SK-N-SH (cell line): ENCODE measurements around the gene GTF2B. TPM values are rescaled to one million over a fixed set of nuclear protein-coding genes. Genes with fewer than 3 reads are reported as not detected.

Experiments used
- CTCF ChIA-PET: fragments of 300-600, 350-600 bp; formaldehyde crosslinking; extraction: SDS; loops from one replicate; lab custom pipeline; 2021; lab: Yijun Ruan, JAX
- POLR2A ChIA-PET: fragments of 350-600 bp; sonication (Branson Sonifier 250); formaldehyde crosslinking; extraction: SDS; loops from one replicate; lab custom pipeline; 2020; ENCODE audit warnings: antibody characterized with exemption, inconsistent platforms; lab: Yijun Ruan, JAX
- DNase-seq: peaks from one replicate; pipeline ENCODE4 v3.0.0; 2012
- H2AFZ ChIP-seq: fragments of 200-600 bp; sonication (generic); 2 replicates; pipeline ENCODE4 v1.8.1; 2016; ENCODE audit warnings: antibody characterized with exemption, mild to moderate bottlenecking, low read depth
- H3F3A ChIP-seq: fragments of 200-600 bp; sonication (generic); replicated peaks from 2 replicates; pipeline ENCODE3; 2016; ENCODE audit warnings: antibody characterized with exemption, mild to moderate bottlenecking; ENCODE audit not compliant: insufficient read depth
- H3K27ac ChIP-seq, 2 experiments: fragments of 200-500 bp in 1 of 2; fragments of 200-600 bp in 1 of 2; sonication (Bioruptor generic) in 1 of 2; sonication (generic), shearing (Covaris generic) in 1 of 2; 2 replicates each; pipeline versions ENCODE4 v1.5.1 to v1.6.1; 2014 to 2016; ENCODE audit warnings: low read depth in 2 of 2, inconsistent platforms in 1 of 2, low read length in 1 of 2, mild to moderate bottlenecking in 1 of 2, mixed read lengths in 1 of 2
- H3K27me3 ChIP-seq: fragments of 200-600 bp; sonication (generic), shearing (Covaris generic); 2 replicates; pipeline ENCODE4 v1.6.1; 2016; ENCODE audit warnings: mixed run types; ENCODE audit not compliant: insufficient read depth
- H3K36me3 ChIP-seq, 2 experiments: fragments of 200-500 bp in 1 of 2; fragments of 200-600 bp in 1 of 2; sonication (Bioruptor generic) in 1 of 2; sonication (generic) in 1 of 2; replicated peaks in 1 of 2; 2 replicates each; pipeline versions ENCODE3 to v1.5.1; 2014 to 2016; ENCODE audit warnings: low read length in 1 of 2, mild to moderate bottlenecking in 1 of 2; ENCODE audit not compliant: insufficient read depth in 2 of 2, control insufficient read depth in 1 of 2
- H3K4me1 ChIP-seq, 2 experiments: fragments of 200-500 bp in 1 of 2; fragments of 200-600 bp in 1 of 2; sonication (Bioruptor generic) in 1 of 2; sonication (generic), shearing (Covaris generic) in 1 of 2; 2 replicates each; pipeline versions ENCODE4 v1.5.1 to v1.6.1; 2014 to 2016; ENCODE audit warnings: low read depth in 1 of 2, low read length in 1 of 2, mixed run types in 1 of 2; ENCODE audit not compliant: insufficient read depth in 2 of 2, control insufficient read depth in 1 of 2
- H3K4me2 ChIP-seq: fragments of 200-600 bp; sonication (generic), shearing (Covaris generic); 2 replicates; pipeline ENCODE4 v1.6.1; 2017; ENCODE audit warnings: mixed run types
- H3K4me3 ChIP-seq, 2 experiments: fragments of 200-500 bp in 1 of 2; fragments of 200-600 bp in 1 of 2; sonication (Bioruptor generic) in 1 of 2; sonication (generic), shearing (Covaris generic) in 1 of 2; 2 replicates each; pipeline versions ENCODE4 v1.5.1 to v1.8.1; 2014 to 2016; ENCODE audit warnings: low read depth in 2 of 2, inconsistent platforms in 1 of 2, low read length in 1 of 2, mild to moderate bottlenecking in 1 of 2, mixed read lengths in 1 of 2, moderate library complexity in 1 of 2
- H3K79me2 ChIP-seq: fragments of 200-600 bp; sonication (generic); 2 replicates; pipeline ENCODE4 v1.8.1; 2017; ENCODE audit warnings: mild to moderate bottlenecking; ENCODE audit not compliant: insufficient read depth
- H3K9ac ChIP-seq: fragments of 200-600 bp; sonication (generic); 2 replicates; pipeline ENCODE4 v1.6.1; 2017; ENCODE audit warnings: mixed run types
- H3K9me2 ChIP-seq: fragments of 200-600 bp; sonication (generic); 2 replicates; pipeline ENCODE4 v1.6.1; 2017; ENCODE audit warnings: mixed run types
- H3K9me3 ChIP-seq: fragments of 200-600 bp; sonication (generic); 2 replicates; pipeline ENCODE4 v1.6.1; 2017; ENCODE audit warnings: mixed run types, mild to moderate bottlenecking, moderate library complexity
- H4K20me1 ChIP-seq: fragments of 200-600 bp; sonication (generic); 2 replicates; pipeline ENCODE4 v1.6.1; 2017; ENCODE audit warnings: mild to moderate bottlenecking, mixed run types; ENCODE audit not compliant: insufficient read depth
- ELF1 ChIP-seq: IDR thresholded peaks from 2 replicates; pipeline ENCODE4 v1.4.0; 2012
- EP300 ChIP-seq, 2 experiments: IDR thresholded peaks; 2 replicates each; pipeline versions ENCODE4 v1.4.0 to v1.6.1; 2012; ENCODE audit warnings: borderline replicate concordance in 1 of 2, low read depth in 1 of 2, low read length in 1 of 2
- EZH2phosphoT487 ChIP-seq: fragments of 200-600 bp; sonication (generic); IDR thresholded peaks from 2 replicates; pipeline ENCODE4 v1.6.1; 2017; ENCODE audit warnings: low read depth, mixed run types, mild to moderate bottlenecking, antibody characterized with exemption, moderate library complexity, borderline replicate concordance
- FOXM1 ChIP-seq: IDR thresholded peaks from 2 replicates; pipeline ENCODE4 v1.4.0; 2012; ENCODE audit warnings: low read depth, mild to moderate bottlenecking
- GABPA ChIP-seq: IDR thresholded peaks from 2 replicates; pipeline ENCODE4 v1.4.0; 2012; ENCODE audit warnings: low read depth, mild to moderate bottlenecking
- NFIC ChIP-seq: IDR thresholded peaks from 2 replicates; pipeline ENCODE4 v1.4.0; 2012; ENCODE audit warnings: borderline replicate concordance
- NRF1 ChIP-seq: IDR thresholded peaks from 2 replicates; pipeline ENCODE4 v1.6.1; 2012; ENCODE audit warnings: low read depth, mild to moderate bottlenecking, low read length
- RCOR1 ChIP-seq: fragments of 150-350 bp; IDR thresholded peaks from 2 replicates; pipeline ENCODE4 v1.6.1; 2017; ENCODE audit warnings: antibody characterized with exemption, low read length
- RFX5 ChIP-seq: IDR thresholded peaks from 2 replicates; pipeline ENCODE4 v1.6.1; 2012; ENCODE audit warnings: mild to moderate bottlenecking, improper control_type of control experiment, low read length
- WGBS: methylation state at CpG from one replicate; pipeline ENCODE4 v1.1.6; 2017; ENCODE audit warnings: low lambda C conversion rate; 5-methylcytosine and 5-hydroxymethylcytosine counted together
- polyA plus RNA-seq, 3 experiments: library from polyadenylated mRNA; depleted of rRNA; stranded (reverse); fragments of >200 nt; gene quantifications; 2 replicates each; pipeline ENCODE4 v1.2.3, GENCODE V29; 2012
- TF ChIP-seq, protein P1 (sequence below): IDR thresholded peaks from 2 replicates; pipeline ENCODE4 v1.4.0; 2012; ENCODE audit warnings: low read depth, borderline replicate concordance
- TF ChIP-seq, protein P2 (sequence below): fragments of 200-600 bp; sonication (generic); IDR thresholded peaks from 2 replicates; pipeline ENCODE4 v1.6.1; 2017; ENCODE audit warnings: antibody characterized with exemption, mild to moderate bottlenecking, moderate library complexity
- TF ChIP-seq, protein P3 (sequence below): IDR thresholded peaks from 2 replicates; pipeline ENCODE4 v1.6.1; 2012; ENCODE audit warnings: mild to moderate bottlenecking, low read depth, low read length, moderate library complexity
- TF ChIP-seq, protein P4 (sequence below): fragments of 150-350 bp; IDR thresholded peaks from 2 replicates; pipeline ENCODE4 v1.6.1; 2017; ENCODE audit warnings: antibody characterized with exemption, low read length, low read depth, borderline replicate concordance
- TF ChIP-seq, protein P5 (sequence below): IDR thresholded peaks from 2 replicates; pipeline ENCODE4 v1.4.0; 2012; ENCODE audit warnings: low read depth

Gene GTF2B
- polyA plus RNA-seq, 1 of the 3 experiments (the other 2 are of a cell fraction), result 26.0 TPM

DNA sequence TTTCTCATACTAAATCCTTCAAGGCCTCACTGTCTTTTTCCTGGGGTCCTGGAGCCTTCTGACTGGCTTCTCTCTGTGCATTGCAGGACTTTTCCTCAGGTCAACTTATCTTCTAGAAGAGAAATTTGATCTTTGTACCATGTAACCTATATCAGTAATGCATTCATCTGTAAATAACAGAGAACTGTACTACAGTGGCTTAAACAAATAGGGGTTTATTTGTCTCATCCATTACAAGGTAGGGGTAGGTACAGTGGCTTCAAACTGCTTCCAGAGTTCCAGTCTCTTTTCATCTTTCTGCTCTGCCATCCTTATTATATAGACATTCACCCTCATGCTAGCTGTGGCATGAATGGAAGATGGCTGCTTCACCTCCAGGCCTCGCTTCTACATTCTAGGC lies 29.5 kb upstream of the GTF2B start:
- Histone ChIP-seq H3K9ac (no peak overlapping the region), H4K20me1 (no peaks in the 10 kb centered on the region), H3K36me3 (peaks cover 5 to 16% of the 10 kb centered on the region in 2 experiments), H3K9me3 (peaks cover 21% of the 10 kb centered on the region), H2AFZ (no peak overlapping the region), H3K4me2 (no peak overlapping the region), H3K79me2 (no peaks in the 10 kb centered on the region), H3F3A (no peaks in the 10 kb centered on the region), H3K27ac (no peak overlapping the region), H3K4me3 (no peak overlapping the region), H3K27me3 (no peaks in the 10 kb centered on the region), H3K9me2 (no peaks in the 10 kb centered on the region), H3K4me1 (no peaks in the 10 kb centered on the region)
- TF ChIP-seq, protein P1, sequence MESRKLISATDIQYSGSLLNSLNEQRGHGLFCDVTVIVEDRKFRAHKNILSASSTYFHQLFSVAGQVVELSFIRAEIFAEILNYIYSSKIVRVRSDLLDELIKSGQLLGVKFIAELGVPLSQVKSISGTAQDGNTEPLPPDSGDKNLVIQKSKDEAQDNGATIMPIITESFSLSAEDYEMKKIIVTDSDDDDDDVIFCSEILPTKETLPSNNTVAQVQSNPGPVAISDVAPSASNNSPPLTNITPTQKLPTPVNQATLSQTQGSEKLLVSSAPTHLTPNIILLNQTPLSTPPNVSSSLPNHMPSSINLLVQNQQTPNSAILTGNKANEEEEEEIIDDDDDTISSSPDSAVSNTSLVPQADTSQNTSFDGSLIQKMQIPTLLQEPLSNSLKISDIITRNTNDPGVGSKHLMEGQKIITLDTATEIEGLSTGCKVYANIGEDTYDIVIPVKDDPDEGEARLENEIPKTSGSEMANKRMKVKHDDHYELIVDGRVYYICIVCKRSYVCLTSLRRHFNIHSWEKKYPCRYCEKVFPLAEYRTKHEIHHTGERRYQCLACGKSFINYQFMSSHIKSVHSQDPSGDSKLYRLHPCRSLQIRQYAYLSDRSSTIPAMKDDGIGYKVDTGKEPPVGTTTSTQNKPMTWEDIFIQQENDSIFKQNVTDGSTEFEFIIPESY, result no peak
- no peak for TF ChIP-seq EZH2phosphoT487
- CTCF ChIA-PET, result no interaction called here
- POLR2A ChIA-PET, result no interaction called here
- 85% methylated on average over 1 of the region's 1 CpG for WGBS
- no peak for DNase-seq

DNA sequence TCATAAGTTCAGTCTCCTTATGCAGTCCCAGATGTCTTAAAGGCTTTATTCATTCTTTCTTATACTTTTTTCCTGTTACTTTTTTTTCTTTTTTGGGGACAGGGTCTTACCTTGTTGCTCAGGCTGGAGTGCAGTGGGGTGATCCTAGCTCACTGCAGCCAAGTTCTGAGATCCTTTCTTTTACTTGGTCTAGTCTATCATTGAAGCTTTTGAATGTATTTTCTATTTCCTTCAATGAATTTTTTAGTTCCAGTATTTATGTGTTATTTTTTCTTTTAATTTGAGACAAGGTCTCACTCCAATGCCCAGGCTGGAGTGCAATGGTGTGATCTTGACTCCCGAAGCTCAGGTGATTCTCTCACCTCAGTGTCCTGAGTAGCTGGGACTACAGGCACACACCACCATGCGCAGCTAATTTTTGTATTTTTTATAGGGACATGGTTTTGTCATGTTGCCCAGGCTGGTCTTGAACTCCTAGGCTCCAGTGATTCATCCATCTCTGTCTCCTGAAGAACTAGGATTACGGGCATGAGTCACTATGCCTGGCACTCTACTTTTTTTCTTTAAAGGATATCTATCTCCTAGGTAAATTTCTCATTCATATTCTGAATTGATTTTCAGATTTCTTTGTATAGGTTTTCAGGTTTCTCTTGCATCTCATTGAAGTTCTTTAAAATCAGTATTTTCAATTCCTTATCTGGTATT lies 26.1 kb upstream of the GTF2B start:
- no peaks in the 10 kb centered on the region for H3F3A ChIP-seq
- H3K9me2 ChIP-seq, result no peaks in the 10 kb centered on the region; the same call in 1 of the 2 replicates
- H3K27me3 ChIP-seq, result no peaks in the 10 kb centered on the region
- H3K79me2 ChIP-seq, result no peaks in the 10 kb centered on the region
- H3K4me1 ChIP-seq, result no peaks in the 10 kb centered on the region
- no peak for TF ChIP-seq EP300 (IDR thresholded peaks at IDR 0.05; ENCODE audit: borderline replicate concordance in 1 of 2, low read depth in 1 of 2, low read length in 1 of 2)
- no peak for TF ChIP-seq GABPA
- no peak for TF ChIP-seq RCOR1
- TF ChIP-seq, protein P1, result no peak
- TF ChIP-seq ELF1, result no peak
- TF ChIP-seq, protein P2, sequence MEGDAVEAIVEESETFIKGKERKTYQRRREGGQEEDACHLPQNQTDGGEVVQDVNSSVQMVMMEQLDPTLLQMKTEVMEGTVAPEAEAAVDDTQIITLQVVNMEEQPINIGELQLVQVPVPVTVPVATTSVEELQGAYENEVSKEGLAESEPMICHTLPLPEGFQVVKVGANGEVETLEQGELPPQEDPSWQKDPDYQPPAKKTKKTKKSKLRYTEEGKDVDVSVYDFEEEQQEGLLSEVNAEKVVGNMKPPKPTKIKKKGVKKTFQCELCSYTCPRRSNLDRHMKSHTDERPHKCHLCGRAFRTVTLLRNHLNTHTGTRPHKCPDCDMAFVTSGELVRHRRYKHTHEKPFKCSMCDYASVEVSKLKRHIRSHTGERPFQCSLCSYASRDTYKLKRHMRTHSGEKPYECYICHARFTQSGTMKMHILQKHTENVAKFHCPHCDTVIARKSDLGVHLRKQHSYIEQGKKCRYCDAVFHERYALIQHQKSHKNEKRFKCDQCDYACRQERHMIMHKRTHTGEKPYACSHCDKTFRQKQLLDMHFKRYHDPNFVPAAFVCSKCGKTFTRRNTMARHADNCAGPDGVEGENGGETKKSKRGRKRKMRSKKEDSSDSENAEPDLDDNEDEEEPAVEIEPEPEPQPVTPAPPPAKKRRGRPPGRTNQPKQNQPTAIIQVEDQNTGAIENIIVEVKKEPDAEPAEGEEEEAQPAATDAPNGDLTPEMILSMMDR, result no peak
- TF ChIP-seq, protein P3, sequence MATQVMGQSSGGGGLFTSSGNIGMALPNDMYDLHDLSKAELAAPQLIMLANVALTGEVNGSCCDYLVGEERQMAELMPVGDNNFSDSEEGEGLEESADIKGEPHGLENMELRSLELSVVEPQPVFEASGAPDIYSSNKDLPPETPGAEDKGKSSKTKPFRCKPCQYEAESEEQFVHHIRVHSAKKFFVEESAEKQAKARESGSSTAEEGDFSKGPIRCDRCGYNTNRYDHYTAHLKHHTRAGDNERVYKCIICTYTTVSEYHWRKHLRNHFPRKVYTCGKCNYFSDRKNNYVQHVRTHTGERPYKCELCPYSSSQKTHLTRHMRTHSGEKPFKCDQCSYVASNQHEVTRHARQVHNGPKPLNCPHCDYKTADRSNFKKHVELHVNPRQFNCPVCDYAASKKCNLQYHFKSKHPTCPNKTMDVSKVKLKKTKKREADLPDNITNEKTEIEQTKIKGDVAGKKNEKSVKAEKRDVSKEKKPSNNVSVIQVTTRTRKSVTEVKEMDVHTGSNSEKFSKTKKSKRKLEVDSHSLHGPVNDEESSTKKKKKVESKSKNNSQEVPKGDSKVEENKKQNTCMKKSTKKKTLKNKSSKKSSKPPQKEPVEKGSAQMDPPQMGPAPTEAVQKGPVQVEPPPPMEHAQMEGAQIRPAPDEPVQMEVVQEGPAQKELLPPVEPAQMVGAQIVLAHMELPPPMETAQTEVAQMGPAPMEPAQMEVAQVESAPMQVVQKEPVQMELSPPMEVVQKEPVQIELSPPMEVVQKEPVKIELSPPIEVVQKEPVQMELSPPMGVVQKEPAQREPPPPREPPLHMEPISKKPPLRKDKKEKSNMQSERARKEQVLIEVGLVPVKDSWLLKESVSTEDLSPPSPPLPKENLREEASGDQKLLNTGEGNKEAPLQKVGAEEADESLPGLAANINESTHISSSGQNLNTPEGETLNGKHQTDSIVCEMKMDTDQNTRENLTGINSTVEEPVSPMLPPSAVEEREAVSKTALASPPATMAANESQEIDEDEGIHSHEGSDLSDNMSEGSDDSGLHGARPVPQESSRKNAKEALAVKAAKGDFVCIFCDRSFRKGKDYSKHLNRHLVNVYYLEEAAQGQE, result no peak
- no peak for TF ChIP-seq EZH2phosphoT487
- no peak for TF ChIP-seq NRF1
- TF ChIP-seq, protein P4, sequence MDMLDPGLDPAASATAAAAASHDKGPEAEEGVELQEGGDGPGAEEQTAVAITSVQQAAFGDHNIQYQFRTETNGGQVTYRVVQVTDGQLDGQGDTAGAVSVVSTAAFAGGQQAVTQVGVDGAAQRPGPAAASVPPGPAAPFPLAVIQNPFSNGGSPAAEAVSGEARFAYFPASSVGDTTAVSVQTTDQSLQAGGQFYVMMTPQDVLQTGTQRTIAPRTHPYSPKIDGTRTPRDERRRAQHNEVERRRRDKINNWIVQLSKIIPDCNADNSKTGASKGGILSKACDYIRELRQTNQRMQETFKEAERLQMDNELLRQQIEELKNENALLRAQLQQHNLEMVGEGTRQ, result no peak
- no peak for TF ChIP-seq NFIC
- no peak for TF ChIP-seq FOXM1
- TF ChIP-seq, protein P5, sequence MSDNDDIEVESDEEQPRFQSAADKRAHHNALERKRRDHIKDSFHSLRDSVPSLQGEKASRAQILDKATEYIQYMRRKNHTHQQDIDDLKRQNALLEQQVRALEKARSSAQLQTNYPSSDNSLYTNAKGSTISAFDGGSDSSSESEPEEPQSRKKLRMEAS, result no peak
- no peak for TF ChIP-seq RFX5
- no peak overlapping the region for H3K27ac ChIP-seq
- H4K20me1 ChIP-seq, result no peaks in the 10 kb centered on the region
- H3K9me3 ChIP-seq, result peaks cover 21% of the 10 kb centered on the region
- CTCF ChIA-PET, result no interaction called here
- DNase-seq, result no peak
- WGBS, result 86% methylated on average over 3 of the region's 3 CpGs
- H3K36me3 ChIP-seq, result peaks cover 0 to 6% of the 10 kb centered on the region in 2 experiments
- no peak overlapping the region for H3K9ac ChIP-seq
- POLR2A ChIA-PET, result no interaction called here
- no peak overlapping the region for H3K4me2 ChIP-seq
- no peak overlapping the region for H2AFZ ChIP-seq
- H3K4me3 ChIP-seq, result no peak overlapping the region
